GM21390 (cell line): ENCODE measurements around the gene NTRK3.

ENCODE experiments used
- ATAC-seq: cut with Tn5 transposase; IDR thresholded peaks from one replicate; pipeline ENCODE4 v1.9.1; 2021; ENCODE audit not compliant: unreplicated experiment

Gene NTRK3

DNA sequence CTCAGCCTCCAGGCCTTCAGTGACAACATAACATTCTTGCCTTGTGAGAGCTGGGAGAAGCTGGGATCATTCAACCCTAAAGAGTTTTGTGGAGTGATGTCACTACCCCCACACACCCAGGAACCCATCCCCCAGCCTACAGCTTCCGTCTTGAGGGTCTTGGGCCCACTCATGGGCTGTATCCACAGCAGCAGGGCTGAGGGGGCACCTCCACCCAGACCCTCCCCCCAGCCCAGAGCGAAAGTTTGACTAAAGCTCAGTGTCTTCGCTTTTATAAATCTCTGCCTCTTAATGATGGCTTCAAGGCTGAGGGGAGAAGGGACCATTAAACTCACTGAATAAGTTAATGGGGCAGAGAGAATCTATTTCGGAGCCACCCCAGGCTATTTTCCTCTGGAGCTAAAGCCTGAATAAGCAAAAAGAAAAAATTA, 23.8 kb downstream of the NTRK3 start:
- ATAC-seq: no peak

DNA sequence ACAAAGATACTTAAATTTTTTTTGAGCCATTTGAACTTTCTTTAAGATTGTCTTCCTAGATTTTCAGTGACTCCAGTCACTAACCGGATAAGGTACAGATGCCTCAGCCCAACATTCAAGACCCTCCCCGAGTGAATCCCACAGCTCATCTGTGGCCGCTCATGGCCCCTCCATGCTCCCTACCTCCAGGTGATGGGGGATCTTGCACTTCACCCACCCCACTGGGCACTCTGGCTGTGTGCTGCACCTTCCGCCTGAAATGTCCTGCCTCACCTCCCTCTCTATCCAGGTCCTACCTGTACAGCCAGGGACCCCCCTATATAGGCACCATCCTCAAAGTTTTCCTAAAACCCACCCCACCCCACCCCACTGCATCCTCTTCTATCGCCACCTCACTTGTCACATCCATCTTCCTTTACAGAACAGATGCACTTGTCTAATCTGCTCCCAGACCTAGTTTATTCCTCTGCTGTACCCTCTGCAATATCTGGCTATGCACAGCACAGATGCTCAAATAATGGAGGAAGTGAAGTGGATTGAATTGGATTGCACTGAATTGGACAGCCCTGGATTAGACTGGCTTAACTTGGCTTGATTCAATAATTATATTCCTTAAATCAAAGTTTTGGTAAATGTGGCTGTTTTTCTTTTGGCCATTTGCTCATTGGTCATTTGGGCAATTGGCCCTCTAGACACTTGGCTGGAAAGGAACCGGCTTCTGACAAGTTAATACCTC, 24.5 kb downstream of the NTRK3 start:
- ATAC-seq: no peak

DNA sequence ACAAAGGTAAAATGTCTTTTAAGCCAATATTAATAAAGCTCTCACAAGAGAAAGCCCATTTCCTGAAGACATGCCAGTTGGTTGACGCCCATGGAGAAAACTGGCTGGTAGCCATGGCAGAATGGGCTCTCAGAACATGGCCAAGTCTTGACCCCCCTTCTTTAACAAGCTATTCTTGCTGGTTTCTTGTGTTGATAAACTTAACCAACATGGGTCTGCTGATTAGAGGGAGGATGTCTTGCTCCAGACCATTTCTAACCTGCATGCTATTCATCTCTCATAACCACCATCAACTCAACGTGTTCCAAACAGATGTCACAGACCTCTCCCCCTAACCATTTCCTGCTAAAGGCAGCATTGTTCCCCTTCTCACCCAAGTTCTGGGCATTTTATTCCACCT, 25.7 kb downstream of the NTRK3 start:
- ATAC-seq: no peak

DNA sequence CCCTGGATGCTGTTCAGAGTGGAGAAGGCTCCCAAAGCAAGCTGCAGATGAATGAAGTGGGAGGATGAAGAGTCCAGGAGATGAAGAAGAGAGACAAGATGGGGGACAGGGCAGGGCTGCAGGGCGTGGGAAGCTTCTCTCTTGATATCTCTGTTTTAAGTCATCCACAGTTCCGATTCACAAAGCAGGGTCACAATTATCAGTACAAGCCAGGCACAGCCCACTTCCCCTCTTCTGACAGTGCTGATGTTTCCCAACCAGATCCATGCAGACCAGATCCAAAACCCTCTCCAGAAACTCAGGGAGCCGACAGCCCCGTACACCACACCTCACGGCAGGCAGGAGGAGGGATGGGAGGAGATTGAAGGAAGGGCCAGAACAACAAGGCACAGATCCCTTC, 31.1 kb downstream of the NTRK3 start:
- ATAC-seq: no peak

DNA sequence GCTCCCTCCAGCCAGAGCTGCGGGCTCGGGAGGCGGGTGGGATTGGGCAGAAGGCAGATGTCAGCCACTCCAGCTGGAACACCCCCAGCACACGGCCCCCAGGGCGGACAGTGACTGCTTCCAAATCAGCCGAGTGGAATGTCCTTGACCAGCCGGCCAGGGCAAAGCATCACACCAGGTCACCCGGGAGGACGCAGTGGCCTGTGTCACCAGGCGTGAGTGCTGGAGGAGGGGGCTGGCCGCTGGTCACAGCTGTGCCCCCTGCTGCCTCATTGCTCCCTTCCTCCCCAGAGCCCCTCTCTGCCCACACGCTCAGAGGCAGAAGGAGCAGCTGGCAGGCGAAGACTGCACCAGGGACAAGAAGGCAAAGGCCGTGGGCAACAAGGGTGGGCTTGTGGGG, 33.5 kb downstream of the NTRK3 start:
- no peak for ATAC-seq

DNA sequence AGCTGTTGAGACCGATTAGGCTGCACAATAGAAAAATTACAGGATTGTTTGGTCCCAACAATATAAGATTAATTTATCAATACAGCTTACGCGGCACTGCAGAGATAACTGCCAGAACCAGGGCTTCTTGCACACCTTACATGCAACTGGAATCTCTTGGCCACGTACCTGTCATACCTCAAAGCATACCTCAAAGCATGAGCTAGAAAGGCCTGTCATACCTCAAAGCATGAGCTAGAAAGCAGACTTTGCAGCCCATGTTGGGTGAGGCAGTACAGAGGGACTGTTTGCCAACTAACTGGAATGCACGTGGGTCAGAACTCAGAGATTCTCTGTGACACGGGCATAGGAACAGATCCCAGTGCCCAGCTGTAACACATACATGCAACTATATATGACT, 34.7 kb downstream of the NTRK3 start:
- no peak for ATAC-seq

DNA sequence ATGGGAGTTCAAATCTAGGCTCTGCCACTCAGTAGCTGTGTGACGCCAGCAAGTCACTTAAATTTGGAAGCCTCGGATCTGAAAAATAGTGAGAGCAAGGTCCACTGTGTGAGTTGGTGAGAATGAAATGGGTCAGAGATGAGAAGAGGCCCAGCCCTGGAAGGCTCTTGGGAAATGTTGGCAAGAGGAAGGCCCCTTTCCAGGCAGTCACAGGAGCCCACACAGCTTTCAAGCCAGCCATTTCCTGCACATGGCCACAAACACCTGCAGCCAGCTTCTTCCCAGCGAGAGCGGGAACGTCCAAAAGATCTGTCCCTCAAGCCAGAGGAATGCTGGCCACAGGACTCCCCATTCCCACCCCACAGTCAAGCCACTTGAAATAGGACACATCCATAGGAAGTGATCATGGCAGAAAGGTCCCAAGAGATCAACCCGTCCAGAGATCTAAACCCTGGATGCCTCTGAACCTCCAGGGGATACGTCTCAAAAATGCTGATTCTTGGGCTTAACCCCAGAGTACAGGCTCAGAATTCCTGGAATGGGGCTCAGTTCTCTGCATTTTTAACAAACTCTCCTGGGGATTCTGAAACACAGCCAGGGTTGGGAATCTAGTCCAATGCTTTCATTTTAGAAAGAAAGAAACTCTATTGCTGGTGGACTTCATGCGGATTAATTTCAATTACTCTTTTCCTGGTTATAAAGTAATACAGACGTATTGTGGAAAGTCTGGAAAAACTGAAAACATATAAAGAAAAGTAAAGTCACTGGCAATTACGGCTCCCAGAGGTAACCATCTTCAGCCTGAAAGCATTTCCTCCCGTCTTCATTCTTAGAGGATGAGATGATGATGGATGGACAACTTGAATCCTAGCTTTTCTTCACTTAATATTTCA, 35.9 kb downstream of the NTRK3 start:
- ATAC-seq: no peak

DNA sequence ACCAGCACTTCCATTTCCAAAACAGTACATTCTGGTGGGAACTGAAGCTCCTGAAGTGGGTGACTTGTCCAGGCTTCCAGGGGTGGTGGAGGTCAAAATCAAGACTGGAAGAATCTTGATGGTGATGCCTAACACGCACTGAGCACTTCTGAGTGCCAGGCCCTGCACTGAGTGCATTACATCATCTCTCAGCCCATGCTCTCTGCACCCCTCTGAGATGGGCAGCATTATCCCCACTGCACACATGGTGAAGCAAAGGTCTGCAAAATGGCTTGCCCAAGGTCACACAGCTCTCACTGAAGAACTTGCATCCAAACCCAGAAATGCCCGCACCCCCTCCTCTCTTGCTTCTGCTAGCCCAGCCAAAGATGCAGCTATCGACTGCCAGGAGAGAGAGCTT, 36.9 kb downstream of the NTRK3 start:
- ATAC-seq: no peak

DNA sequence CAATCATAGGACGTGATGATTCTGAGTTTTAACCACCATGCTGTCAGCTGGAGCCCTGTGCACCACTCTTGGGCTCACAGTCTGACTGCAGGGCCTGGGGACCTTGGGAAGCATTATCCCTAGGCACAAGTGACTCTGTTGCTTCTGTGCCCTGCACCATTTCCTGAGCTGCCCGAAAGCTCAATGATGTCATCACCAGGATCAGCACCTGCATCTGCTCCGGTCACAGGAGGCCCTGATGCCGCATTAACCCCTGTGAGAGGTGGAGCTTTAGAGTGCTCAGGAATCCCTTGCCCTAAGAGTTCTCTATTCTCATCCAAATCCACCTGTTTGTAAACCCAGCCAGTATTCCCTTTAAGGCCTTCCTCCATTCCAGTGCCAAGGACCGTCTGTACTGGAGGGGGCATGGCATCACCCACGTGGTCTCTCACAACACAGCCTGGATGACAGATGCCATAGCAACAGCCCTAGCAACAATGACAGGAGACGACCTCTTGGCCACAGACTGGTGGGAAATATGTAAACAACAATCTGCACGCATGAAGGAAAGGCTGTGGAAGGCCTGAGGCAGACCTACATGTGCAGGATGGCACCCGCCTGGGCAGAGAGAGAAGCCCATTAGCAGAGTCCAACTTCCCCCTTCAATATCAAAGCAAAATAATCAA, 37.9 kb downstream of the NTRK3 start:
- ATAC-seq: no peak

DNA sequence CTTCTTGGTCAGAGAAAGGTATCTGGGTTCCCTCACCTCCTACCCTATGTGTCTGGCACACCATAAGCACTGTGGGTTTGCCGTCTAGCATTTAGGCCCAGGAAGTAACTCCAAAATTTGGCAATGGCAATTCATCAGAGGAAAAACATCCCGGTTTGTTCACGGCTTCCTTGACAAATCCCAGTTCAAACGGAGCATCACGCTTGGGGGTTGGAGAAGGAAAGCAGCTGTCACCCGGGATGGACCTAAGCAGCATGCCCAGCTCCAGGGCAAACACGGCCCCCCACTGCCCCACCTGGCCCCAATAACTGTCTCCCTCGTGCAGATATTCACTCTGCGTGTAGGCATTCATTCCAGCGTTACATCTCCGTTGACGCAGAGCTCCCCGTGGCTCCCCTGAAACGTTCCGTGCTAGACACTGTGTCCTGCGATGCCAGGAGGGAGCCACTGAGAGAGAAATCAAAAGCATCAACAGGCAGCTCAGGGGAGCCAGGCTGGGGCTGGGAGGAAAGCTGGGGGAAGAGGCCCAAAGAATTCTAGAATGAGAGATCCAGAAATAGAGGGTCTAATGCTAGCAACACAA, 41.4 kb downstream of the NTRK3 start:
- ATAC-seq: no peak

DNA sequence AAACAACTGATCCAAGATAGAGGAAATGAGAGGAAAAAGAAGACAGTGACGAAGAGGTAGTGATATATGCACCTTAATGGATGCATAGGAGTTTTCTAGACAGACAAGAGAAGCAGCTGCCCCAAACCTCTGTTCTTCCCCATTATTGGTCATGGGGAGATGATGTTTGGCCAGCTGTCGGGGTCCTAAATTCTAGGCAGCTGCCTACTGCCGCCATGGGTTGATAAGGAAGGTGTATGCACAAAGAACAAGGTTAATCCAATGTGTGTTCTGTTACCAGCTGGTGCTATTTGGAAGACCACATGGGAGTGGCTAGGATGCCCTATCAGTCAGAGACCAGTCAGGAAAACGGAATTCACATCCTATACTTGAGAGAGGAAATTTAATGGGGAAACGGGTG, 47.4 kb downstream of the NTRK3 start:
- ATAC-seq: no peak

DNA sequence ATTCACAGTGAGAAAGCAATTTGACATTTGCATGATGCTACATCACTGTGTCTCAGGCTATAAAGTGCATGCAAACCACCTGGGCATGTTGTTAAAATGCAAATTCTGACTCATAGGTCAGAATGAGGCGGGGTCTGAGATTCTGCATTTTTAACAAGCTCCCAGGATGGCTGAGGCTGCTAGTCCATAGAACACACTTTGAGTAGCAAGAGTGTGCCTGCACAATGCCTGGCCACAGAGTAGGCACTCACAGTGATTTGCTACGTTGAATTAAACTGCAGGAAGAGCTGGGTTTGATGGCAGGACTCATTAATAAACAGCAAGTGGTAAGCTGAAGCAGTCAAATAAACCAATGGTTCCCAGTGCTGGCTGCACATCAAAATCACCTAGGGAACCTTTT, 48.1 kb downstream of the NTRK3 start:
- no peak for ATAC-seq

DNA sequence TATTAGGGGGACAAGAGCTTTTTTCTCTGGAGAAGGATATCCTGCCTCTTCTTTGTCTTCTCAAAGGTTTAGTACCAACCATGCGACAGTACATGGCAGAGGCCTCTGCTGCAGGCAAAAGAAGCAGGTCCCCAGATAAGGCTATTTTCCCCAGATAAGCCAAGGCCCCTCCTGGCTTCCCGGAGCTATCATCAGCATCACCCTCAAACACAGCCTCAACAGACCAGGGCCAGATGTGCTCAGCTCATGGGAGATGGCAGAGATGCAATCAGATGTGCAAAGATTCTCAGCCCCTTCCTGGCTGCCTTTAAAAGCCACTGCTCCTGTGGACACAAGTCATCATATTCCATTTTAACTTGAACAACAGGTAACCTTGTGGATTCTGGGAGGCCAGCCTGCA, 49.0 kb downstream of the NTRK3 start:
- ATAC-seq: no peak

DNA sequence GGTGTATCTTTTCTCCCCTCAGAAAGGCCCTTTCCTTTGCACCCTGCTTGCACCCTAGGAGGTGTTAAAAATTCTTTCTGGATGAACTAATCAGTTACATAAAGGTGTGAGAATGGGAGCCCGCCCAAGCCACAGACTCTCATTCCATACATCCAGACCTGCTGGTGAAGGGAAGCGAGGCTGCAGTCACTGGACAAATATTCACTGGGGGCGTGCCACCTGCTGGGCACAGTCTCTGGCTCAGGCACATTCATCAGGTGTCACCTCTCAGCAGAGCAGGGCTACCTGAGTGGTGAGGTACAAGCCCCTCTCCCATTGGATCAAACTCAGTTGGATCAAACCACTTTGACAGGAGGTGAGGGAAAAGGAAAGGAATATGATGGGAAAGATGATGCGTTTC, 52.0 kb downstream of the NTRK3 start:
- ATAC-seq: no peak

DNA sequence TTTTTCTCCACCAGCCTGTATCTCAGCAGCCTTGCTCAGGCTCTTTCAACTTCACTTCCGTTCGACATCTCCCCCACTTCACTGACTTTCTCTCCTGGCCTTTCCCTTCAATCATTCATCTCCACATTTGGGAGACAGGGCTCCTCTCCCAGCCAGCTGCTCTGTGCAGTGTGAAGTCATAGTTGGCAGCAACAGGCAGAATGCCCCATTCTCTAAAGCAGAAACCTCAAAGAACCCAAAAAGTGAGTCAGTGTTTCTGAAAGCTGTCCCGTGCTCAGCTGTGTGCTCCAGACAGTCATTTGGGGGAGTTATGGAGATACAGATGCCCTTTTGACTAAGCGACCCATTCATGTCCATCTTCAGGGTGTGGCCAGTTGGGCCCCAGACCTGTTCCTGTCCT, 54.3 kb downstream of the NTRK3 start:
- ATAC-seq: no peak

DNA sequence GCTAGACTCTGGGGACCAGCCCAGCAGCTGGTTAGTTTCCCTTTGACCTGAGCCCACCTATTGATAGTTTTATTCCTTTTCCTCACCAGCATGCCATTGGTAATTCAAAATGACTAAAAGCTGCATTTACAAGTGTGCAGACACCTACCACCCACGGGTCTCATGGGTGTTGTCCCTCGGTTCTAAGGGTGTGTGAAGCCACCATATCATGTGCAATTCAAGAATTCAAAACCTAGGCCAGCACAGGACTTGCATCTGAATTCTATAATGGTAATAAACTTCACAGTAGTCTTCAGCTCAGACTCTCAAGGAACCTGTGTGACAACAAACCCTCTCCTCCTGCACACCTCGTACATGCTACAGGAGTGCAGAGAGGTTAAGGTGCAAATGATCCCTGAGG, 55.3 kb downstream of the NTRK3 start:
- no peak for ATAC-seq

DNA sequence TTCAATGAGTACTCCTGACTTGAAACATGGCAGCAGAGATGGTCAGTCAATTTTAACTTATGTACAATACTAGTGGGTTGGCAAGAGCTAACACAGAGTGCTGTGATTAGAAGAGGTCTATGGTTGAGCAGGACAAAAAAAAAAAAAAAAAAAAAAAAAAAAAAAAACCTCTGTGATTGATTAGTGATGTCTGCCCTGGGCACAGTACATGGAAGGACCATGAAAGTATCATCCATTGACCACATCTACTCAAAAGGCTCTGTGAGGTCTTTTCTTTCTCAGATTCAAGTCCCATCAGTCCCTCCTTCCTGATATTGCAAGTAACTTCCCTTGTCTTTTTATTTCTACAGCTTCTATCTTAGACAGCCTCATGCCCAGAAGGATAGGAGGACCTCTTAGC, 59.6 kb downstream of the NTRK3 start:
- ATAC-seq: no peak

DNA sequence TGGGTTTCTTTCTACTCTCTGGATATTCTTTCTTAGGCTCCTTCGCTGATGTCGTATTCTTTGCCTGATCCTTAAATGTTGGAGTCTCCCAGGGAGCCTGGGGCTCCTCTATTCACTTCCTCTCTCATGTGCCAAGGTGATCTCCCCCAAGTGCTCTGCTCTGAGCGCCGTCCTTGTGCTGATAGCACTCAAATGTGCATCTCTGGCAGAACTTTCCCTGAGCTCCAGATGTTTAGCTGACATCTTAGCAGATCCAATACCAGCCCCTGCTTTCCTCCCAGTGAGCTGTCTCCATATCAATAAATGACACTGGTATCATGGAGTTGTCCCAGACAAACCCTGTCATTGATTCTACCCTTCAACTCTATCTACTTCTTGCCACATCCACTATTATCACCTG, 62.4 kb downstream of the NTRK3 start:
- ATAC-seq: no peak

DNA sequence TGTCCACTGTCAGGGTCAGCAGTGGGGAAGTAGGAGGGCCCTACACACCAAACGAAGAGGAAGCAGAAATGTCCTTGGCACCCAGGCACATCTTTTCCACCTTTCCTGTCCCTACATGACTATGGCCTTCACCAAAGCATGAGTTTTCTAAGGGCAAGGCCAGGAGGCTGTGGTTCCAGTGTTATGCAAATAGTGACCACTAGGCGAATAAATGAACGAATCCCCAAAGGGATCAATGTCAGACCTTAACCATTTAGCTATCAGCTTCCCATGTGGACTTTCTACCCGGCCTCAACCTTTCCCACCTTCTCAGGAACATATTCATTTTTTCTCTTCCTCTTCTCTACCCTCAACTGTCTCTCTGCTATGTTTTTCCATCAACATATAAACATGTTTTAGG, 63.1 kb downstream of the NTRK3 start:
- ATAC-seq: no peak

DNA sequence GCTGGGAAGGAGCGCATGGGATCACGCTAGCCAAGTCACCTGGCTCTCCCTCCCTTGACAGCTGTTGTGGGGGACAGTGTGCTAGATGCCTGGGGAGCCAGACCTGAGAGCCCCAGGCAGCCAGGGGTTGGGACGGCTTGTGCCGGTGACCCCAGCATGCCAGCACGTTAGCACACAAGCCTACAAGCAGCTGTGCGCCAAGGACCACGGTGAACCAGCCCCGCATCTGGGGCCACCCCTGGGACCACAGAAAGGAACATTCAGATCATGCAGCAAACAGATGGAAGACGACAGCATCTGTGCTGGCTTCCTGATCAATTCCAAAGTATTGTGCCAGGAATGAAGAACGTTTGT, 64.8 kb downstream of the NTRK3 start:
- no peak for ATAC-seq

DNA sequence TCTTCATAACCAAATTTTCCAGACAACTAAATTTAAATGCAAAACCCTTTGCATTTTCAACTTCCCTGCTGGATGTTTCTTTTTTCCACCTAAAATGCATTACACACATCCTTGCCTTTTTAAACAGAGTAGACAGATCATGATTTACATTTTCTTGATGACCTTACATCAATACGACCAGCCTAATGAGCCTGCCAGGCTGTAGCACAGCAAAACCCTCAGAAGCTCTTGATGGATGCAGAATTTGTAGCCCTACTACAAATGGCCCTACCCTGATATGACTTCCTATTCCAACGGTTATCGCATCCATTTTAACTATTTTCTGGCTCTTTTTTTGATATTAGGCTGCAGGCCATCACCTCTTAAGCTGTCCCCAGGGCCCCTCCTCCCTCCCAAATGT, 66.3 kb downstream of the NTRK3 start:
- ATAC-seq: no peak

DNA sequence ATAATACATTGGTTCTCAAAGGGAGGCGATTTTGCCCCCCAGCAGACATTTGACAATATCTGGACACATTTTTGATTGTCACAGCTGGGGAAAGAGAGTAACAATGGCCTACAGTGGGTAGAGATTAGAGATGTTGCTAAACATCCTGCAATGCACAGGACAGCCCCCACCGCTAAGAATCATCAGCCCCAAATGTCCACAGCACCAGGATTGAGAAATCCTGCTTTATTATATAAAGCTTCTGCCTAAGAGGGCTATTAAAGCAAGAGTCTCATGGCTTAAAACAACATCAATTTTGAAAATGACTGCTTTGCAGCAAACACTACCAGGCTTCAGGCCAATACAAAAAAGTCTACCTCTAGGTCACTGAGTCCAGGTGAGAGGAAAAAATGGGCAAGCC, 68.2 kb downstream of the NTRK3 start:
- ATAC-seq: no peak
